Right cardiac atrium (tissue), 5 donors: ENCODE results near the gene CLSTN2. TPM values are rescaled to one million over a fixed set of nuclear protein-coding genes. Genes with fewer than 3 reads are reported as not detected.

Experiments used
- ATAC-seq, 2 donors: fragments of 200-7000 bp; cut with Tn5 transposase; one replicate each; pipeline versions ENCODE4 v1.8.0 to v1.9.1; 2020; ENCODE audit warnings: moderate library complexity in 2 of 2, mild to moderate bottlenecking in 1 of 2
- DNase-seq, 3 donors: peaks; one replicate each; pipeline ENCODE4 v3.0.0-alpha.2; 2020
- H3K27ac ChIP-seq: one replicate; pipeline ENCODE4 v1.5.1; 2013; ENCODE audit warnings: mild to moderate bottlenecking, low read length, control low read depth, moderate library complexity
- H3K27me3 ChIP-seq: one replicate; pipeline ENCODE4 v1.6.1; 2013; ENCODE audit not compliant: control insufficient read depth, insufficient read depth
- H3K4me1 ChIP-seq: one replicate; pipeline ENCODE4 v1.6.1; 2013; ENCODE audit warnings: low read length; ENCODE audit not compliant: control insufficient read depth, insufficient read depth
- H3K4me3 ChIP-seq: one replicate; pipeline ENCODE4 v1.5.1; 2013; ENCODE audit warnings: low read length, control low read depth
- H3K9me3 ChIP-seq: one replicate; pipeline ENCODE4 v1.6.1; 2013; ENCODE audit warnings: low read length; ENCODE audit not compliant: control insufficient read depth
- WGBS: extraction: QIAGEN DNeasy Blood & Tissue Kit; methylation state at CpG from one replicate; pipeline ENCODE4 v1.1.7; 2013; 5-methylcytosine and 5-hydroxymethylcytosine counted together
- intact Hi-C, 4 donors: fragments of 100-400 bp; cut with DNase I; formaldehyde crosslinking; loops; one replicate each; pipeline versions ENCODE4 v1.11.0 to v1.14.0; 2022 to 2023
- polyA plus RNA-seq: library from polyadenylated mRNA; stranded (reverse); fragments of 200-250 nt; gene quantifications from one replicate; pipeline ENCODE4 v1.2.3, GENCODE V29; 2013
- total RNA-seq, 4 donors: library from RNA; stranded (reverse); fragmentation: NEBNext Ultra II Directional; extraction: Animal tissue kit (Norgen Biotek cat#: 25700); gene quantifications; one replicate each; pipeline ENCODE4 v1.2.1, GENCODE V29; 2021
- donor health status: healthy with polysubstance abuse.
- donor health status: DM: no; HTN: yes; CAD: no.
- donor health status: DM: no; HTN: no; CAD: no.
- donor health status: DM: no; HTN: yes; CAD: no; lungs with severe emphysema.
- donor health status: DM: yes; HTN: yes; CAD: no.

CLSTN2 gene
- total and polyA plus RNA-seq, 5 donors = 3.7 to 31.5 (median 24.8) TPM

GRCh38 chr3:140021269-140021668, 86.3 kb downstream of the CLSTN2 start:
- Histone ChIP-seq H3K27ac (no peak overlapping the region), H3K4me1 (peaks cover 3% of the 10 kb centered on the region), H3K27me3 (no peaks in the 10 kb centered on the region), H3K9me3 (no peaks in the 10 kb centered on the region), H3K4me3 (no peak overlapping the region)
- intact Hi-C loops = no loop called here
- ATAC-seq = no peak
- DNase-seq = no peak
- 91% methylated on average over 6 of the region's 6 CpGs for WGBS

GRCh38 chr3:140022066-140022770, 87.2 kb downstream of the CLSTN2 start:
- Histone ChIP-seq H3K27ac (no peak overlapping the region), H3K4me1 (peaks cover 3% of the 10 kb centered on the region), H3K27me3 (no peaks in the 10 kb centered on the region), H3K9me3 (no peaks in the 10 kb centered on the region), H3K4me3 (no peak overlapping the region)
- 47% methylated on average over 5 of the region's 5 CpGs for WGBS
- ATAC-seq = peak; percentile 66 to 73
- intact Hi-C loops = no loop called here
- DNase-seq = peak; percentile 56 to 79 (median 73)

GRCh38 chr3:140023616-140024530, 88.9 kb downstream of the CLSTN2 start:
- H3K4me3 ChIP-seq = no peak overlapping the region
- WGBS = 57% methylated on average over 12 of the region's 12 CpGs
- DNase-seq (peak; percentile 61 to 84 (median 81)), ATAC-seq (peak; percentile 69 to 85)
- H3K27me3 ChIP-seq = no peaks in the 10 kb centered on the region
- peaks cover 3% of the 10 kb centered on the region for H3K4me1 ChIP-seq
- H3K9me3 ChIP-seq = no peaks in the 10 kb centered on the region
- no peak overlapping the region for H3K27ac ChIP-seq
- intact Hi-C loops = no loop called here

- no peak for DNase-seq
- no peak for ATAC-seq
- intact Hi-C loops = no loop called here
Observed at GRCh38 chr3:140031170-140031569, 96.2 kb downstream of the CLSTN2 start.

GRCh38 chr3:140034058-140034457, 99.1 kb downstream of the CLSTN2 start:
- Histone ChIP-seq H3K9me3 (no peaks in the 10 kb centered on the region), H3K27ac (no peak overlapping the region), H3K4me1 (no peaks in the 10 kb centered on the region), H3K4me3 (no peak overlapping the region), H3K27me3 (no peaks in the 10 kb centered on the region)
- intact Hi-C loops = no loop called here
- ATAC-seq (no peak), DNase-seq (no peak)

More at GRCh38 chr3:140031170-140031569, 96.2 kb downstream of the CLSTN2 start:
- Histone ChIP-seq H3K9me3 (no peaks in the 10 kb centered on the region), H3K4me1 (no peaks in the 10 kb centered on the region), H3K27ac (no peak overlapping the region), H3K4me3 (no peak overlapping the region), H3K27me3 (no peaks in the 10 kb centered on the region)
- 74% methylated on average over 4 of the region's 4 CpGs for WGBS

- intact Hi-C loops = no loop called here
- DNase-seq = no peak
- H3K4me1 ChIP-seq = no peaks in the 10 kb centered on the region
- 54% methylated on average over 2 of the region's 2 CpGs for WGBS
- no peak overlapping the region for H3K27ac ChIP-seq
- no peak for ATAC-seq
- no peak overlapping the region for H3K4me3 ChIP-seq
- H3K27me3 ChIP-seq = no peaks in the 10 kb centered on the region
- H3K9me3 ChIP-seq = no peaks in the 10 kb centered on the region
Observed at GRCh38 chr3:140035871-140036270, 100.9 kb downstream of the CLSTN2 start.

DNA sequence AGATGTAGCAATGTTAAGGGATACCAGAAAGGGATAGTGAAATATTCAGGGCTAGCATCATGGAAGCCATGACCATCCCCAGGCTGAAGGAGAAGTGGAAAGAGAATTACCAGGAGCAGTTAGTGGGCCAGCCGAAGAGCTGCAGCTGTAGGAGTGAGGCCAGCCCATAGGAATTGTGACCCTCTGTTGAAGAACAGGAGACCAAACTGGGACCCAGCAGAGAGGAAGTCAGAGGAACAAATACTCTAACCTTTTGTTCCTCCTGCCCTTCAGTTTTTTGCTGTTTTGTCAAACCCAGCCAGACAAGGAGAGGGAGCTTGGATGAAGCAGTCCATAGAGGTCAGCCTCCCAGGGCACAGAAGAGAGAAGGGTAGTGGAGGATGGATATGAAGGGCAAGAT, 115.4 kb downstream of the CLSTN2 start:
- intact Hi-C loops = no loop called here
- no peak for DNase-seq
- no peaks in the 10 kb centered on the region for H3K4me1 ChIP-seq
- WGBS = 91% methylated on average over 1 of the region's 1 CpG
- H3K27ac ChIP-seq = no peak overlapping the region
- ATAC-seq = no peak
- H3K4me3 ChIP-seq = no peak overlapping the region
- no peaks in the 10 kb centered on the region for H3K27me3 ChIP-seq
- no peaks in the 10 kb centered on the region for H3K9me3 ChIP-seq

DNA sequence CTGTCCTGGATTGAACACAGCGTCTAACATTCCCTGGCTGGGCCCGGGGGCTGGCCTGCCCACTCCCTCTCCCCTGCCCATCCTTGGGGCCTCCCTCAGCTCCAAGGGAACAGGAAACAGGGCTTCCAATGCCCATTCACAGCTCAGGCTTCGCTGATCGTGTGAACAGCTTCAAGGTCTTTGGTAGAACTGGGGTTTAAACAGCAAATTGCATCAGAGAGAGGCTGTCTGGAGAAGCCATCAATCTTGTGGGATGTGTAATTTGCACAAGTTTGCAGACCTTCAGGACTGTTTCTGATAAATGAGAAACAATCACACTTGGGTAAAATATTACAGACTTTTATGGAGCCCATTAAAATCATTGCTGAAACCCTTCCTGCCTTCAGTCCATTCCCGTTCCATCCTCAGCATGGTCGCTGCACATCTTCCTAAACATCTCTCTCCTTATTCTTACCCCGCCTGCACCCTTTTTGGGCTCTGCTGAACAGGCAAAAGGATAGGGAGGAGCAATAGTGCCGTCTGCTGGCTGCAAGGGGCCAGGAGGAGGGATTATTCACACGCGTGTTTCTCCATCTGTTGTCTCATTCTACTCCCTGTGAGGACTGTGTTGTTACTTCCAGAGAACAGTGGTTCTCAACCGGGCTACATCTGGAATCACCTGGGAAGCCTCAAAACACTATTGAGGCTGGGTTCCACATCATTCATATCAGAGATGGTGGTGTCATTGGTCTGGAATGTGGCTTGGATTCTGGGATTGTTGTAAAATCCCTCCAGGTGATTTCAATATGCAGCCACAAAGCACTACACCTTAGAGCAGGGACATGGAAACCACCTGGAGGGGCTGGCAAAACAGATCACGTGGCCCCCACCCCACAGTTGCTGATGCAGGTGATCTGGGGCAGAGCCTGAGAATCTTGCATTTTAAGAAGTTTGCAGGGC, 116.3 kb downstream of the CLSTN2 start:
- no peaks in the 10 kb centered on the region for H3K27me3 ChIP-seq
- H3K27ac ChIP-seq = no peak overlapping the region
- no peaks in the 10 kb centered on the region for H3K9me3 ChIP-seq
- WGBS = 56% methylated on average over 12 of the region's 12 CpGs
- no peak overlapping the region for H3K4me3 ChIP-seq
- no peaks in the 10 kb centered on the region for H3K4me1 ChIP-seq
- ATAC-seq (peak in 1 of 2 donors; percentile 44), DNase-seq (peak in 2 of 3 donors; percentile 18 to 42)
- intact Hi-C loops = no loop called here

GRCh38 chr3:140052771-140053702, 118.1 kb downstream of the CLSTN2 start:
- Histone ChIP-seq H3K4me3 (no peak overlapping the region), H3K9me3 (no peaks in the 10 kb centered on the region), H3K4me1 (no peaks in the 10 kb centered on the region), H3K27me3 (no peaks in the 10 kb centered on the region), H3K27ac (no peak overlapping the region)
- peak in 2 of 3 donors; percentile 21 to 50 for DNase-seq
- WGBS = 31% methylated on average over 11 of the region's 11 CpGs
- peak; percentile 54 to 62 for ATAC-seq
- intact Hi-C loops = no loop called here

DNA sequence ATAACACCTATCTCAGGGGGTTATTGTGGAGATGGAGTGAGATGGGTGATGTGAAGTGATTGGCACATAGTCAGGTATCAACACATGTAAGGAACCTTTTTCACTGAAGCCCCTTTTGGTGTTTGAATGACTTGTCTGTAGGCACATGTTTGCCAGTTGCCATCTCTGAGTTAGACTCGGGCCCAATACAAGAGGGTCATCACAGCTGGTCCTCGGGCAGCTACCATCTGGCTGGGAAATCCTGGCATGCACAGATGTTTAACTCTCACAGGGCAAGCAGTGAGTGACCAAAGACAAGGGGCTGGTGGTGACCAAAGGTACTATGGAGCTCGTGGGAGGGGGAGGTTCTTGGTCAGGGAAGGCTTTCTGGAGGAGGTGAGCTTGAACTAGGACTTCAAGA, 118.8 kb downstream of the CLSTN2 start:
- intact Hi-C loops = no loop called here
- 77% methylated on average over 3 of the region's 3 CpGs for WGBS
- ATAC-seq = no peak

More for the DNA sequence above, 118.8 kb downstream of the CLSTN2 start:
- H3K4me1 ChIP-seq = no peaks in the 10 kb centered on the region
- no peak for DNase-seq
- no peaks in the 10 kb centered on the region for H3K27me3 ChIP-seq
- no peak overlapping the region for H3K27ac ChIP-seq
- no peak overlapping the region for H3K4me3 ChIP-seq
- no peaks in the 10 kb centered on the region for H3K9me3 ChIP-seq
